Endothelial cell of umbilical vein (primary cell): ENCODE data around the gene RNF4. TPM values are rescaled to one million over a fixed set of nuclear protein-coding genes. Genes with fewer than 3 reads are reported as not detected.

Source experiments
- BruUV-seq: library from RNA; stranded (reverse); fragments of 400-500 nt; replicated peaks from 2 replicates; lab custom pipeline; 2021; lab: Mats Ljungman, UMichigan
- CTCF ChIA-PET: fragments of 300-600, 350-600 bp; sonication (Branson Sonifier 250); formaldehyde crosslinking; loops from one replicate; lab custom pipeline; 2021; ENCODE audit warnings: antibody characterized with exemption, inconsistent platforms; lab: Charles Lee
- POLR2A ChIA-PET: fragments of 300-600, 350-600 bp; sonication (Branson Sonifier 250); formaldehyde crosslinking; loops from one replicate; lab custom pipeline; 2021; ENCODE audit warnings: antibody characterized with exemption, inconsistent platforms; lab: Charles Lee
- DNase-seq: peaks from one replicate; pipeline ENCODE4 v3.0.0-alpha.2; 2011; ENCODE audit warnings: low read depth, low spot score
- FAIRE-seq: peaks from 2 replicates; lab custom pipeline; 2011; peaks lifted over from hg19 to GRCh38; lab: Jason Lieb, UNC
- H2AFZ ChIP-seq: 2 replicates; pipeline ENCODE4 v1.6.0; 2012; ENCODE audit warnings: low read depth, low read length, control low read depth, inconsistent platforms
- H3K27ac ChIP-seq: 2 replicates; pipeline ENCODE4 v1.5.1; 2011; ENCODE audit warnings: low read depth, mild to moderate bottlenecking, control low read depth, low read length, moderate library complexity; ENCODE audit not compliant: insufficient read depth
- H3K27me3 ChIP-seq, 2 experiments: 2 replicates each; pipeline versions ENCODE4 v1.6.0 to v1.6.1; 2011; ENCODE audit warnings: low read length in 2 of 2, mixed read lengths in 1 of 2; ENCODE audit not compliant: control insufficient read depth in 2 of 2, insufficient read depth in 2 of 2
- H3K36me3 ChIP-seq, 2 experiments: 2 replicates in 1 of 2; 3 replicates in 1 of 2; pipeline ENCODE4 v1.5.1; 2011; ENCODE audit warnings: low read length in 2 of 2, mild to moderate bottlenecking in 1 of 2, moderate library complexity in 1 of 2; ENCODE audit not compliant: control insufficient read depth in 2 of 2, insufficient read depth in 2 of 2; ENCODE audit errors: extremely low read depth in 1 of 2
- H3K4me1 ChIP-seq: 3 replicates; pipeline ENCODE4 v1.5.1; 2011; ENCODE audit warnings: mild to moderate bottlenecking, low read length; ENCODE audit not compliant: control insufficient read depth, insufficient read depth; ENCODE audit errors: extremely low read depth
- H3K4me2 ChIP-seq: 2 replicates; pipeline ENCODE4 v1.6.1; 2011; ENCODE audit warnings: low read length, control low read depth, mixed read lengths; ENCODE audit not compliant: insufficient read depth
- H3K4me3 ChIP-seq, 3 experiments: fragments of 200-600 bp in 1 of 3; sonication (generic), shearing (Covaris generic) in 1 of 3; replicated peaks in 1 of 3; 2 replicates each; pipeline ENCODE4 v1.5.1; 2011 to 2016; ENCODE audit warnings: control low read depth in 3 of 3, low read length in 3 of 3, mild to moderate bottlenecking in 2 of 3, inconsistent platforms in 1 of 3, low read depth in 1 of 3, moderate library complexity in 1 of 3; ENCODE audit not compliant: insufficient read depth in 1 of 3
- H3K79me2 ChIP-seq: 2 replicates; pipeline ENCODE4 v1.6.0; 2012; ENCODE audit warnings: low read length, inconsistent platforms; ENCODE audit not compliant: control insufficient read depth, insufficient read depth
- H3K9ac ChIP-seq: replicated peaks from 2 replicates; pipeline ENCODE3; 2011; ENCODE audit warnings: low read length, control low read depth; ENCODE audit not compliant: insufficient read depth; ENCODE audit errors: extremely low read depth
- H3K9me1 ChIP-seq: replicated peaks from 3 replicates; pipeline ENCODE4 v1.6.0; 2011; ENCODE audit warnings: mild to moderate bottlenecking, low read length; ENCODE audit not compliant: control insufficient read depth, insufficient read depth; ENCODE audit errors: extremely low read depth
- H3K9me3 ChIP-seq: replicated peaks from 2 replicates; pipeline ENCODE4 v1.5.1; 2012; ENCODE audit warnings: low read length, inconsistent platforms; ENCODE audit not compliant: control insufficient read depth, insufficient read depth
- H4K20me1 ChIP-seq: replicated peaks from 2 replicates; pipeline ENCODE3; 2011; ENCODE audit warnings: mild to moderate bottlenecking, low read length; ENCODE audit not compliant: control insufficient read depth, insufficient read depth; ENCODE audit errors: extremely low read depth
- EZH2 ChIP-seq: IDR thresholded peaks from 2 replicates; pipeline ENCODE4 v1.6.1; 2012; ENCODE audit warnings: borderline replicate concordance, low read depth, mild to moderate bottlenecking, moderate library complexity, low read length, inconsistent platforms; ENCODE audit not compliant: severe bottlenecking
- GATA2 ChIP-seq: IDR thresholded peaks from 2 replicates; pipeline ENCODE4 v1.7.0; 2011; ENCODE audit warnings: low read depth, mild to moderate bottlenecking, moderate library complexity, mixed read lengths, low read length; ENCODE audit not compliant: insufficient read length, insufficient read depth
- MYC ChIP-seq: IDR thresholded peaks from one replicate; pipeline ENCODE4 v1.6.1; 2011; ENCODE audit warnings: mild to moderate bottlenecking, low read depth, low read length
- POLR2A ChIP-seq: IDR thresholded peaks from 2 replicates; pipeline ENCODE4 v1.6.1; 2012; ENCODE audit warnings: low read depth, mild to moderate bottlenecking, control low read depth, low read length
- POLR2AphosphoS5 ChIP-seq: IDR thresholded peaks from 2 replicates; pipeline ENCODE4 v1.6.1; 2012; ENCODE audit warnings: low read depth, mild to moderate bottlenecking, control low read depth, low read length, moderate library complexity; ENCODE audit not compliant: insufficient read depth
- dilution Hi-C: fragments of 300-500 bp; cut with MboI; formaldehyde crosslinking; loops from one replicate; pipeline ENCODE4 v1.15.0; 2019; ENCODE audit warnings: low sequenced_read_pairs; ENCODE audit not compliant: extremely low pct_ligation_motif_present
- intact Hi-C: fragments of 100-400 bp; cut with micrococcal nuclease; formaldehyde crosslinking; loops from one replicate; pipeline ENCODE4 v1.10.0; 2022
- polyA plus RNA-seq, 4 experiments: library from polyadenylated mRNA; depleted of rRNA in 3 of 4; stranded (reverse) in 3 of 4; unstranded in 1 of 4; fragments of >200 nt; gene quantifications; 2 replicates each; pipeline versions ENCODE4 v1.2.1 to v1.2.3, GENCODE V29; 2011 to 2012; ENCODE audit warnings: missing spikeins in 1 of 4
- total RNA-seq: library from RNA; stranded (reverse); gene quantifications from 2 replicates; pipeline ENCODE4 v1.2.3, GENCODE V29; 2021
- TF ChIP-seq, protein P1 (sequence below), 2 donors: IDR thresholded peaks; 1 replicate in 1 of 2; 2 replicates in 1 of 2; pipeline ENCODE4 v1.5.1; 2011; ENCODE audit warnings: low read length in 2 of 2, mild to moderate bottlenecking in 2 of 2, moderate library complexity in 2 of 2, control low read depth in 1 of 2, inconsistent platforms in 1 of 2, low read depth in 1 of 2; ENCODE audit not compliant: insufficient read depth in 1 of 2; ENCODE audit errors: extremely low read depth in 1 of 2
- TF ChIP-seq, protein P2 (sequence below): IDR thresholded peaks from 2 replicates; pipeline ENCODE4 v1.6.1; 2011; ENCODE audit not compliant: insufficient read depth, insufficient read length

RNF4 gene
- total and polyA plus RNA-seq, 2 donors (not counting 3 experiments of a cell fraction or from before 2014, with no cell fraction given), result 64.3 to 71.4 TPM

GRCh38 chr4:2482693-2483092 is 13.8 kb downstream of the RNF4 start:
- Histone ChIP-seq H4K20me1 (peaks cover 9% of the 10 kb centered on the region), H3K9ac (no peak overlapping the region), H3K9me3 (no peaks in the 10 kb centered on the region), H3K4me2 (peak overlapping the region; percentile 47), H3K27me3 (no peaks in the 10 kb centered on the region), H3K9me1 (no peaks in the 10 kb centered on the region), H3K27ac (peak overlapping the region; percentile 39), H2AFZ (no peak overlapping the region), H3K4me1 (peaks cover 31% of the 10 kb centered on the region), H3K79me2 (peaks cover 99% of the 10 kb centered on the region), H3K36me3 (no peaks in the 10 kb centered on the region), H3K4me3 (no peak overlapping the region)
- TF ChIP-seq EZH2 (no peak), POLR2A (no peak), POLR2AphosphoS5 (no peak)
- TF ChIP-seq, protein P1, sequence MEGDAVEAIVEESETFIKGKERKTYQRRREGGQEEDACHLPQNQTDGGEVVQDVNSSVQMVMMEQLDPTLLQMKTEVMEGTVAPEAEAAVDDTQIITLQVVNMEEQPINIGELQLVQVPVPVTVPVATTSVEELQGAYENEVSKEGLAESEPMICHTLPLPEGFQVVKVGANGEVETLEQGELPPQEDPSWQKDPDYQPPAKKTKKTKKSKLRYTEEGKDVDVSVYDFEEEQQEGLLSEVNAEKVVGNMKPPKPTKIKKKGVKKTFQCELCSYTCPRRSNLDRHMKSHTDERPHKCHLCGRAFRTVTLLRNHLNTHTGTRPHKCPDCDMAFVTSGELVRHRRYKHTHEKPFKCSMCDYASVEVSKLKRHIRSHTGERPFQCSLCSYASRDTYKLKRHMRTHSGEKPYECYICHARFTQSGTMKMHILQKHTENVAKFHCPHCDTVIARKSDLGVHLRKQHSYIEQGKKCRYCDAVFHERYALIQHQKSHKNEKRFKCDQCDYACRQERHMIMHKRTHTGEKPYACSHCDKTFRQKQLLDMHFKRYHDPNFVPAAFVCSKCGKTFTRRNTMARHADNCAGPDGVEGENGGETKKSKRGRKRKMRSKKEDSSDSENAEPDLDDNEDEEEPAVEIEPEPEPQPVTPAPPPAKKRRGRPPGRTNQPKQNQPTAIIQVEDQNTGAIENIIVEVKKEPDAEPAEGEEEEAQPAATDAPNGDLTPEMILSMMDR (IDR thresholded peaks at IDR 0.05; ENCODE audit: extremely low read depth in 1 of 2, insufficient read depth in 1 of 2, low read depth in 1 of 2, low read length in 2 of 2), result no peak
- TF ChIP-seq, protein P2, sequence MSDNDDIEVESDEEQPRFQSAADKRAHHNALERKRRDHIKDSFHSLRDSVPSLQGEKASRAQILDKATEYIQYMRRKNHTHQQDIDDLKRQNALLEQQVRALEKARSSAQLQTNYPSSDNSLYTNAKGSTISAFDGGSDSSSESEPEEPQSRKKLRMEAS, result no peak
- CTCF ChIA-PET, result interaction anchor here (0.7 to 1.8 kb wide), 4 partner anchors 10 to 23 kb away, joined by 3 to 11 read pairs (median 3); no protein-coding TSS in a partner anchor
- BruUV-seq, result no TSS peak
- intact Hi-C loops, result loop anchor here (2.0 kb wide), 1 partner anchor 14 kb away; the partner anchor contains the start of gene RNF4
- FAIRE-seq, result peak; percentile 85
- peak; percentile 68 for DNase-seq
- POLR2A ChIA-PET, result no interaction called here
- dilution Hi-C loops, result no loop called here

DNA sequence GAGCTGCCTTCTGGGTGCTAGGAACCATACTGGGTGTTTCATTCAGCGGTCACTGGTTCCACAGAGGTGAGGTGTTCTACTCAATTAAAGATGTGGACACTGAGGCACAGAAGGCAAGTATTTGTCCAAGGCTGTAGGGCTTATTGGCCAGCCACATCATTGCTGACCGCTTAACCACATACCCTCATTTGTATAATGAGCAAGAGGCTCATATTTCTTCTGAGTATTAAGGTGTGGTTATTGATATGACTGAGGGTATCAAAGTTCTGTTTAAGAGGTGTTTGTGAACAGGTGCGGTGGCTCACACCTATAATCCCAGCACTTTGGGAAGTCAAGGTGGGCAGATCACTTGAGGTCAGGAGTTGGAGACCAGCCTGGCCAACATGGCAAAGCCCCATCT is 14.3 kb downstream of the RNF4 start:
- no peak overlapping the region for H3K9ac ChIP-seq
- H3K27me3 ChIP-seq, result no peaks in the 10 kb centered on the region
- H3K9me1 ChIP-seq, result no peaks in the 10 kb centered on the region
- H3K9me3 ChIP-seq, result no peaks in the 10 kb centered on the region
- no peak overlapping the region for H3K4me2 ChIP-seq
- H3K79me2 ChIP-seq, result peaks cover 99% of the 10 kb centered on the region
- H3K4me3 ChIP-seq, result no peak overlapping the region
- TF ChIP-seq, protein P1 (IDR thresholded peaks at IDR 0.05; ENCODE audit: extremely low read depth in 1 of 2, insufficient read depth in 1 of 2, low read depth in 1 of 2, low read length in 2 of 2), result no peak
- TF ChIP-seq GATA2 (no peak), MYC (no peak)
- ChIA-PET POLR2A (no interaction called here), CTCF (interaction anchor here (1.2 to 1.8 kb wide), 2 partner anchors 10 to 11 kb away, joined by 3 to 11 read pairs; no protein-coding TSS in a partner anchor)
- no peak overlapping the region for H3K27ac ChIP-seq
- H4K20me1 ChIP-seq, result peaks cover 9% of the 10 kb centered on the region
- no peak overlapping the region for H2AFZ ChIP-seq
- intact Hi-C loops, result loop anchor here (2.0 kb wide), 1 partner anchor 14 kb away; the partner anchor contains the start of gene RNF4
- peaks cover 31% of the 10 kb centered on the region for H3K4me1 ChIP-seq
- DNase-seq, result no peak
- dilution Hi-C loops, result no loop called here
- no TSS peak for BruUV-seq
- H3K36me3 ChIP-seq, result no peaks in the 10 kb centered on the region
- no peak for FAIRE-seq
